Fibroblast of gingiva (primary cell): ENCODE data around the gene CCND2.

Experiments used
- DNase-seq: peaks from one replicate; pipeline ENCODE4 v3.0.0-alpha.2; 2011; ENCODE audit warnings: low read depth

CCND2 gene

GRCh38 chr12:4292341-4293073, 18.9 kb downstream of the CCND2 start:
- DNase-seq: no peak

GRCh38 chr12:4293299-4293965, 19.9 kb downstream of the CCND2 start:
- DNase-seq: no peak

- no peak for DNase-seq
These were observed 20.5 kb downstream of the CCND2 start for GRCh38 chr12:4293966-4294505.

GRCh38 chr12:4296751-4297150, 23.2 kb downstream of the CCND2 start:
- no peak for DNase-seq

- no peak for DNase-seq
These were observed 24.1 kb downstream of the CCND2 start for GRCh38 chr12:4297617-4298016.

GRCh38 chr12:4300883-4301282, 27.3 kb downstream of the CCND2 start:
- no peak for DNase-seq

- no peak for DNase-seq
These were observed 28.5 kb downstream of the CCND2 start for GRCh38 chr12:4301932-4302501.

- no peak for DNase-seq
These were observed 29.3 kb downstream of the CCND2 start for GRCh38 chr12:4302881-4303280.

- DNase-seq: no peak
These were observed 30.2 kb downstream of the CCND2 start for GRCh38 chr12:4303750-4304149.

GRCh38 chr12:4307593-4308333, 34.2 kb downstream of the CCND2 start:
- DNase-seq: peak; percentile 71

- no peak for DNase-seq
These were observed 34.9 kb downstream of the CCND2 start for GRCh38 chr12:4308334-4308950.

GRCh38 chr12:4311776-4312175, 38.2 kb downstream of the CCND2 start:
- DNase-seq: no peak

GRCh38 chr12:4312251-4312650, 38.7 kb downstream of the CCND2 start:
- DNase-seq: no peak

GRCh38 chr12:4320497-4320852, 46.9 kb downstream of the CCND2 start:
- no peak for DNase-seq

- DNase-seq: peak; percentile 92
These were observed 47.5 kb downstream of the CCND2 start, which contains the start of gene TIGAR for GRCh38 chr12:4320853-4321701. TSS of gene TIGAR (plus strand) at chr12:4321213. CDS start at chr12:4321272, 59 bp downstream.

GRCh38 chr12:4322726-4323125, 49.2 kb downstream of the CCND2 start:
- DNase-seq: no peak
